ENCODE results near the gene BABAM2. TPM values are rescaled to one million over a fixed set of nuclear protein-coding genes. Genes with fewer than 3 reads are reported as not detected.
"Not testable (repeated sequence)": the region's sequence is repeated elsewhere in the genome, so short reads cannot be mapped to it uniquely, and the experiment has no call there.

BABAM2 gene
- total RNA-seq, 1 experiment from 2014 or later: 46.1 TPM

GRCh38 chr2:28025123-28025522, 134.6 kb downstream of the BABAM2 start:
- no peaks in the 10 kb centered on the region for H3K79me2 ChIP-seq (ENCODE audit: low read depth)
- no peak overlapping the region for H3K4me3 ChIP-seq
- TF ChIP-seq, protein P1, sequence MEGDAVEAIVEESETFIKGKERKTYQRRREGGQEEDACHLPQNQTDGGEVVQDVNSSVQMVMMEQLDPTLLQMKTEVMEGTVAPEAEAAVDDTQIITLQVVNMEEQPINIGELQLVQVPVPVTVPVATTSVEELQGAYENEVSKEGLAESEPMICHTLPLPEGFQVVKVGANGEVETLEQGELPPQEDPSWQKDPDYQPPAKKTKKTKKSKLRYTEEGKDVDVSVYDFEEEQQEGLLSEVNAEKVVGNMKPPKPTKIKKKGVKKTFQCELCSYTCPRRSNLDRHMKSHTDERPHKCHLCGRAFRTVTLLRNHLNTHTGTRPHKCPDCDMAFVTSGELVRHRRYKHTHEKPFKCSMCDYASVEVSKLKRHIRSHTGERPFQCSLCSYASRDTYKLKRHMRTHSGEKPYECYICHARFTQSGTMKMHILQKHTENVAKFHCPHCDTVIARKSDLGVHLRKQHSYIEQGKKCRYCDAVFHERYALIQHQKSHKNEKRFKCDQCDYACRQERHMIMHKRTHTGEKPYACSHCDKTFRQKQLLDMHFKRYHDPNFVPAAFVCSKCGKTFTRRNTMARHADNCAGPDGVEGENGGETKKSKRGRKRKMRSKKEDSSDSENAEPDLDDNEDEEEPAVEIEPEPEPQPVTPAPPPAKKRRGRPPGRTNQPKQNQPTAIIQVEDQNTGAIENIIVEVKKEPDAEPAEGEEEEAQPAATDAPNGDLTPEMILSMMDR (conservative IDR thresholded peaks at IDR 0.05): no peak
- no peak for TF ChIP-seq EZH2 (IDR thresholded peaks at IDR 0.05; ENCODE audit: low read depth)
- ChIA-PET POLR2A (ENCODE audit: unreplicated experiment) (no interaction called here), CTCF (no interaction called here)
- intact Hi-C loops (cut with micrococcal nuclease; ENCODE audit: unreplicated experiment): no loop called here
- no peak for DNase-seq
- no peaks in the 10 kb centered on the region for H3F3A ChIP-seq (ENCODE audit: insufficient read depth, low read depth)
- H2AFZ ChIP-seq: no peak overlapping the region
- no peaks in the 10 kb centered on the region for H3K4me1 ChIP-seq (replicated peaks; ENCODE audit: insufficient read depth)
- H3K27ac ChIP-seq: no peak overlapping the region
- BruUV-seq (replicated peaks): no TSS peak
- H3K9me2 ChIP-seq (ENCODE audit: insufficient read depth): no peaks in the 10 kb centered on the region
- no peaks in the 10 kb centered on the region for H3K27me3 ChIP-seq (ENCODE audit: insufficient read depth, low read depth)
- 0 out of 2 replicates have a peak, but pooled peaks cover 6% of the 10 kb centered on the region for H3K9me3 ChIP-seq (ENCODE audit: insufficient read depth, low read depth)
- no peak overlapping the region for H3K4me2 ChIP-seq
- peaks cover 11% of the 10 kb centered on the region; the same call in 1 of the 2 replicates for H3K36me3 ChIP-seq (ENCODE audit: low read depth)
- H4K20me1 ChIP-seq (ENCODE audit: insufficient read depth): no peaks in the 10 kb centered on the region

DNA sequence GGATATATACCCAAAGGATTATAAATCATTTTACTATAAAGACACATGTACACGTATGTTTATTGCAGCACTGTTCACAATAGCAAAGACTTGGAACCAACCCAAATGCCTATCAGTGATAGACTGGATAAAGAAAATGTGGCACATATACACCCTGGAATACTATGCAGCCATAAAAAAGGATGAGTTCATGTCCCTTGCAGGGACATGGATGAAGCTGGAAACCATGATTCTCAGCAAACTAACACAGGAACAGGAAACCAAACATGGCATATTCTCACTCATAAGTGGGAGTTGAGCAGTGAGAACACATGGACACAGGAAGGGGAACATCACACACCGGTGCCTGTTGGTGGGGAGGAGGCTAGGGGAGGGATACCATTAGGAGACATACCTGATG, 135.7 kb downstream of the BABAM2 start:
- H3K79me2 ChIP-seq (ENCODE audit: low read depth); H3K27me3 ChIP-seq (ENCODE audit: insufficient read depth, low read depth); H3K27ac ChIP-seq; intact Hi-C loops (cut with micrococcal nuclease; ENCODE audit: unreplicated experiment); H3K4me3 ChIP-seq; H2AFZ ChIP-seq; CTCF ChIA-PET; H3K9me2 ChIP-seq (ENCODE audit: insufficient read depth); H3K9me3 ChIP-seq (ENCODE audit: insufficient read depth, low read depth); H4K20me1 ChIP-seq (ENCODE audit: insufficient read depth); H3K4me1 ChIP-seq (replicated peaks; ENCODE audit: insufficient read depth); H3K4me2 ChIP-seq; POLR2A ChIA-PET (ENCODE audit: unreplicated experiment); BruUV-seq (replicated peaks); DNase-seq; H3F3A ChIP-seq (ENCODE audit: insufficient read depth, low read depth): not testable (repeated sequence)
- H3K36me3 ChIP-seq (ENCODE audit: low read depth): peaks cover 11% of the 10 kb centered on the region; the same call in 1 of the 2 replicates

DNA sequence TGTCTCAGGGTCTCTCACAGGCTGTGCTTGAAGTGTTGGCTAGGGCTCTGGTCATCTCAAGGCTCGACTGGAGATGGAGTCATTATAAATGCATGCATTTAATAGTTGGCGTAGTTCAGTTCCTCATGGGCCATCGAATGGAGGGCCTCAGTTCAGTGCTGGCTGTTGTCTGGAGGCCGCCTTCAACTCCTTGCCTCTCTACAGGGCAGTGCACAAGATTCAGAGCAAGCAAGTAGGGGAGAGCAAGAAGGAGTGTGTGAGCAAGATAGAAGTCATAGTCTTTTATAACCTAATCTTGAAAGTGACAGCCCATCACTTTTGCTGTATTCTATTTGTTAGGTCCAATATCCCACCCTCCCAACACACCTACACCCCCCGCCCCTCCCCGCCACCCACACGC, 137.5 kb downstream of the BABAM2 start:
- no peak for DNase-seq

More for the DNA sequence above, 137.5 kb downstream of the BABAM2 start:
- H3K27ac ChIP-seq: no peak overlapping the region
- intact Hi-C loops (cut with micrococcal nuclease; ENCODE audit: unreplicated experiment): no loop called here
- no peak overlapping the region for H2AFZ ChIP-seq
- no peak overlapping the region for H3K4me3 ChIP-seq
- H3K79me2 ChIP-seq (ENCODE audit: low read depth): no peaks in the 10 kb centered on the region
- H3K9me2 ChIP-seq (ENCODE audit: insufficient read depth): no peaks in the 10 kb centered on the region
- CTCF ChIA-PET: no interaction called here
- TF ChIP-seq, protein P1 (conservative IDR thresholded peaks at IDR 0.05): no peak
- TF ChIP-seq EZH2 (IDR thresholded peaks at IDR 0.05; ENCODE audit: low read depth): no peak
- no peaks in the 10 kb centered on the region for H3F3A ChIP-seq (ENCODE audit: insufficient read depth, low read depth)
- no TSS peak for BruUV-seq (replicated peaks)
- no peaks in the 10 kb centered on the region for H3K27me3 ChIP-seq (ENCODE audit: insufficient read depth, low read depth)
- H3K4me1 ChIP-seq (replicated peaks; ENCODE audit: insufficient read depth): no peaks in the 10 kb centered on the region
- H3K9me3 ChIP-seq (ENCODE audit: insufficient read depth, low read depth): 0 out of 2 replicates have a peak, but pooled peaks cover 6% of the 10 kb centered on the region
- H3K36me3 ChIP-seq (ENCODE audit: low read depth): peaks cover 11% of the 10 kb centered on the region; the same call in 1 of the 2 replicates
- no peaks in the 10 kb centered on the region for H4K20me1 ChIP-seq (ENCODE audit: insufficient read depth)
- no peak overlapping the region for H3K4me2 ChIP-seq
- POLR2A ChIA-PET (ENCODE audit: unreplicated experiment): no interaction called here
